GM08714 (cell line): Measurements from ENCODE around the gene NEK6.

Experiments used
- H3K4me3 ChIP-seq: fragments of 200-500 bp; sonication (Bioruptor generic); 2 replicates; pipeline ENCODE4 v1.5.1; 2014; ENCODE audit warnings: mild to moderate bottlenecking, low read length, inconsistent platforms
- ZNF274 ChIP-seq: IDR thresholded peaks from 2 replicates; pipeline ENCODE4 v1.6.1; 2012; ENCODE audit warnings: mild to moderate bottlenecking, low read depth, low read length

The NEK6 gene

GRCh38 chr9:124312290-124313265 lies 54.8 kb downstream of the NEK6 start:
- TF ChIP-seq ZNF274: no peak

GRCh38 chr9:124313940-124314339 lies 56.2 kb downstream of the NEK6 start:
- H3K4me3 ChIP-seq: no peak overlapping the region
- TF ChIP-seq ZNF274: no peak

More at GRCh38 chr9:124312290-124313265, 54.8 kb downstream of the NEK6 start:
- H3K4me3 ChIP-seq: no peak overlapping the region

GRCh38 chr9:124315882-124316281 lies 58.1 kb downstream of the NEK6 start:
- TF ChIP-seq ZNF274: no peak

GRCh38 chr9:124320062-124320973 lies 62.6 kb downstream of the NEK6 start:
- no peak overlapping the region for H3K4me3 ChIP-seq
- no peak for TF ChIP-seq ZNF274

More at GRCh38 chr9:124315882-124316281, 58.1 kb downstream of the NEK6 start:
- no peak overlapping the region for H3K4me3 ChIP-seq

GRCh38 chr9:124321416-124321815 lies 63.7 kb downstream of the NEK6 start:
- no peak overlapping the region for H3K4me3 ChIP-seq
- no peak for TF ChIP-seq ZNF274

GRCh38 chr9:124321935-124322334 lies 64.2 kb downstream of the NEK6 start:
- no peak overlapping the region for H3K4me3 ChIP-seq
- no peak for TF ChIP-seq ZNF274

- H3K4me3 ChIP-seq: no peak overlapping the region
- no peak for TF ChIP-seq ZNF274
These were observed 65.1 kb downstream of the NEK6 start for GRCh38 chr9:124322618-124323432.

GRCh38 chr9:124323904-124324303 lies 66.2 kb downstream of the NEK6 start:
- no peak for TF ChIP-seq ZNF274
- H3K4me3 ChIP-seq: no peak overlapping the region

- no peak for TF ChIP-seq ZNF274
These were observed 68.1 kb downstream of the NEK6 start for GRCh38 chr9:124325816-124326215.

GRCh38 chr9:124326378-124326777 lies 68.6 kb downstream of the NEK6 start:
- H3K4me3 ChIP-seq: no peak overlapping the region
- no peak for TF ChIP-seq ZNF274

More at GRCh38 chr9:124325816-124326215, 68.1 kb downstream of the NEK6 start:
- H3K4me3 ChIP-seq: no peak overlapping the region

- TF ChIP-seq ZNF274: no peak
These were observed 69.7 kb downstream of the NEK6 start for GRCh38 chr9:124327491-124327890.

GRCh38 chr9:124328285-124328684 lies 70.5 kb downstream of the NEK6 start:
- H3K4me3 ChIP-seq: no peak overlapping the region
- no peak for TF ChIP-seq ZNF274

More at GRCh38 chr9:124327491-124327890, 69.7 kb downstream of the NEK6 start:
- H3K4me3 ChIP-seq: no peak overlapping the region

GRCh38 chr9:124329206-124329792 lies 71.5 kb downstream of the NEK6 start:
- TF ChIP-seq ZNF274: no peak

GRCh38 chr9:124330011-124330697 lies 72.4 kb downstream of the NEK6 start:
- TF ChIP-seq ZNF274: no peak
- H3K4me3 ChIP-seq: no peak overlapping the region

More at GRCh38 chr9:124329206-124329792, 71.5 kb downstream of the NEK6 start:
- H3K4me3 ChIP-seq: no peak overlapping the region
